NCI-H510A treated with DMSO at 0.1 percent for 48 hours (cell line): ENCODE data around the gene THSD7B.

Experiments
- DNase-seq: peaks from one replicate; lab custom pipeline; 2025; lab: John Stamatoyannopoulos, UW

The THSD7B gene

GRCh38 chr2:137387044-137387443, 621.7 kb downstream of the THSD7B start:
- no peak for DNase-seq

- no peak for DNase-seq
These were observed 640.2 kb downstream of the THSD7B start for GRCh38 chr2:137405496-137405895.

- DNase-seq: no peak
These were observed 646.2 kb downstream of the THSD7B start for GRCh38 chr2:137411585-137411984.

- no peak for DNase-seq
These were observed 655.4 kb downstream of the THSD7B start for GRCh38 chr2:137420744-137421143.

- DNase-seq: no peak
These were observed 669.8 kb downstream of the THSD7B start for GRCh38 chr2:137435162-137435561.

GRCh38 chr2:137437386-137437785, 672.0 kb downstream of the THSD7B start:
- DNase-seq: no peak

GRCh38 chr2:137444970-137445369, 679.6 kb downstream of the THSD7B start:
- DNase-seq: no peak

- no peak for DNase-seq
These were observed 684.1 kb downstream of the THSD7B start for GRCh38 chr2:137449454-137449853.

- DNase-seq: no peak
These were observed 689.5 kb downstream of the THSD7B start for GRCh38 chr2:137454886-137455285.

- peak; percentile 51 for DNase-seq
These were observed 702.0 kb downstream of the THSD7B start for GRCh38 chr2:137467246-137467862.

GRCh38 chr2:137493261-137493660, 727.9 kb downstream of the THSD7B start:
- no peak for DNase-seq

- no peak for DNase-seq
These were observed 735.3 kb downstream of the THSD7B start for GRCh38 chr2:137500599-137500998.

- peak; percentile 51 for DNase-seq
These were observed 741.9 kb downstream of the THSD7B start for GRCh38 chr2:137507237-137507636.

- peak; percentile 16 for DNase-seq
These were observed 743.5 kb downstream of the THSD7B start for GRCh38 chr2:137508739-137509384.

- DNase-seq: no peak
These were observed 746.2 kb downstream of the THSD7B start for GRCh38 chr2:137511526-137511925.

- DNase-seq: no peak
These were observed 756.6 kb downstream of the THSD7B start for GRCh38 chr2:137521653-137522619.

- no peak for DNase-seq
These were observed 757.3 kb downstream of the THSD7B start for GRCh38 chr2:137522620-137523011.

GRCh38 chr2:137523931-137524330, 758.6 kb downstream of the THSD7B start:
- DNase-seq: no peak

- no peak for DNase-seq
These were observed 759.8 kb downstream of the THSD7B start for GRCh38 chr2:137525132-137525531.

GRCh38 chr2:137525641-137526190, 760.4 kb downstream of the THSD7B start:
- DNase-seq: peak; percentile 74

- DNase-seq: no peak
These were observed 770.6 kb downstream of the THSD7B start for GRCh38 chr2:137535897-137536296.

GRCh38 chr2:137539336-137539735, 774.0 kb downstream of the THSD7B start:
- DNase-seq: no peak
